Activated CD4-positive, alpha-beta T cell treated with anti-CD3 and anti-CD28 coated beads, Interleukin-2, amount 50 U/mL, for 48 hours (primary cell): ENCODE results near the gene SAMD5.

ENCODE experiments used
- DNase-seq, 2 experiments: peaks; one replicate each; pipeline ENCODE4 v3.0.0-alpha.2; 2020

SAMD5 gene

DNA sequence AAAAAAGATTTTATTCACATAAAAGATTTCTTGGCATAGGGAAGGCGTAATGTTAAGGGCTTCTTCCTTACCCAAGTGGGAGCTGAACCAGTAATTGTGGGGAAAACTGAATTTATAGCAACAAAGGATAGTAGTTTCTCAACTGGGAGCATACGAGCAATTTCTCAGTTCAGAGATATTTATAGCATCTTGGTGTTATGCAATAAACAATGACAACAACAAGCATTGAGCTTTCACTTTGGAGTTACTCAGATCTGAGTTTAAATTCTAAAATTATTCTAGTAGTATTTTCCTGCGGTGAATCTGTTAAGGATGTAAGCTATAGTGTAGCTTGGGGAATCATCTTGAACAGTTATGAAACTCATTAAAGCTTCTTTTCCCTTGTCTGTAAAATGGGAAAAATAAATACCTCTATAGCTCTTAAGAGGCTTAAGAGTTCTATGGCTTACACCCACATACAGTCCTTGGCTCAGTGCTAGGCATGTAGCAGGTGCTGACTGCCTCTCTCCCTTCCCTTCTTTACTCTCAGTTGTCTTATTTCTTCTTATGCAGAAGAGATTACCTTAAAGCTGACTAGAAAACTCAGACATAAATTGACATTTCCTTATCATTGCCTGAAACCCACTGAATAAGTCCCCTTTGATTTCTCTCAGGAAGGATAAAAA, 58.8 kb downstream of the SAMD5 start:
- DNase-seq = no peak

DNA sequence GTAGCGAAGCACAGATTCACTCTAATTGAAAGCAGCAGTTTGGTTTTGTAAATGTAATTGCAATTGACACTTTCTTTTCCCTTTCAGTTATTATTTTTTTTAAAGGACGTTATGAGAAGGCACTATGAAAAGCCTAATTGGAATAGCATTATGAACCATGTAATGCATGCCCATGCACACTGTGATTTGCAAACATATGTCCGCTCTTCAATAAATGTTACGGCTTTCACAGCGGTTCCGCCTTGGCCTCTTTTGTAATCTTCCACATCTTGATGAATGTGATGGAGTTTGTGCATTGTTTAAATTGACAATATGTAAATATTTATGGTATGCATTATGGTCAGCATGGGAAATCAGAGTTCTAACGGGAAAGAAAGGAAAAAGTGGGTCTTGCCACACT, 61.3 kb downstream of the SAMD5 start:
- no peak for DNase-seq

DNA sequence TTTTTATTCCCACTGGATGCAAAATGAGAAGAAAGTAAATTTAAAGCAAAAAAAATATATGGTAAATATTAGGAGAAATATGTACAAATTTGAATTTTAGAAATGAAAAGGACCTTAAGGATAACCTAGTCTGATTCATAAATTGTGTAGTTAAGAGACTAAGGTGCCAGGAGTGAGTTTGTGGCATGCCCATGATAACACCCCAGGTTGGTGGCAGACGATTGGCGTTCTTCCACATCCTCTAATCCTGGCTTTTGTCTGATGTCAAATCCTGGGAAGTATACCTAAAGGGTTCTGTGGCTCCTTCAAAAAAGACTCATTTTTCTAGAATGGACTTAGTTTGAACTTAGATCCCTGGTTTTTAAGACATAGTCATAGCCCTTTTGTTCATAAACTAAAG, 62.2 kb downstream of the SAMD5 start:
- DNase-seq = no peak

DNA sequence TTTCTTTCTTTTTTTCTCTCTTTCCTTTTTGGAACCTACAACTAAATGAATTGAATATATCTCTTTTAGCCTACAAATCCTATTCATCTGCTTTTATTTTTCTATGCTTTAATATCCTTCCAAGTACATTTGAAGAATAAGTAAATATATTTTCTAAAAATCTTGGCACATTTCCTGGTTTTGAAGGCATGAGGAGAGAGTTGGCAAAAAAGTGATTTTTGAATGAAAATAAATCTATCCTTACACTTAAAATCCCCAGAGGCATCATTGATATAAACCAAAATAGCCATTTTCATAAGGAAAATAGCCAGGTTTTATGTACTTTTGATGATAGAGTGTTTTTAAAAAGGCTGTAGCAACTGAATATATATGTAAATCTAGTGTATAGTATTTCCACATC, 69.0 kb downstream of the SAMD5 start:
- DNase-seq = no peak

- DNase-seq = no peak
Observed at GRCh38 chr6:147578159-147578558, 69.7 kb downstream of the SAMD5 start.

GRCh38 chr6:147578883-147579282, 70.4 kb downstream of the SAMD5 start:
- DNase-seq = no peak

- DNase-seq = no peak
Observed at GRCh38 chr6:147579667-147580066, 71.2 kb downstream of the SAMD5 start.

- no peak for DNase-seq
Observed at GRCh38 chr6:147582991-147583390, 74.5 kb downstream of the SAMD5 start.

GRCh38 chr6:147585256-147585655, 76.8 kb downstream of the SAMD5 start:
- DNase-seq = no peak

GRCh38 chr6:147586044-147586443, 77.6 kb downstream of the SAMD5 start:
- no peak for DNase-seq

GRCh38 chr6:147587907-147588306, 79.4 kb downstream of the SAMD5 start:
- no peak for DNase-seq

DNA sequence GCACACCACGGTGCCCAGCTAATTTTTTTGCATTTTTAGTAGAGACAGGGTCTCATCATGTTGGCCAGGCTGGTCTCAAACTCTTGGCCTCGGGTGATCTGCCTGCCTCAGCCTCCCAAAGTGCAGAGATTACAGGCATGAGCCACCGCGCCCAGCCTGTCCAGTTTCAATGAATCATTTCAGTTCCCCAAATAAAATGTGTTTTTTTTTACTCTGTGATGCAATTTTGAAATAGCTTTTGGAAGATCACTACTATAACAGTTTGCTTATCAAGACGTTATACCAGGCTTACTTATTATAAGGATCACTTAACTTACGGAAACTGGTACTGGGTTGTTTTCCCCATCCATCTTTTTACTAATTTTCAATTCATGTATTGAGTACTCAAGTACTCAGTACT, 80.0 kb downstream of the SAMD5 start:
- DNase-seq = no peak

DNA sequence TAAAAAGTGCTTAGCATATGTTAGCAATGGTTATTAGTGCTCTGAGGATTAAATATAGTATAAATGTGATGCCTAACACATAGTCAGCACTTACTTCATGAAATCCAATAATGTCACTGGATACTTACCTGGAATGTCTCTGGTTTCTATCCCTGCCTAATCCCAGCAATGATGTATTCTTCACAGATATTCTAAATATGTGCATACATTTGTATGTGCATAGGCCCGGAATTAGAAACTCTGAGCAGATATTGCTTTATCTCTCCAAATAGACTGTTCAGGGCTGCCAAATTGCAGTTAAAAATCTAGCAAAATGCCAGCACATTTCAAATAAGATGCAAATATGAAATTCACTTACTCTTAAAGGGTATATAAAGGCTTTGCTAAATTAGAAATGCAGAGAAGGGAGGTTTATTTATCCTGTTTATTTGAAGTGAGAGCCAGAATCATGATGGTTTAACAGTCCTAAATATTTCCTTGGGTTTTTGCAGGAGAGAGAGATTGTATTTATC, 81.3 kb downstream of the SAMD5 start:
- no peak for DNase-seq

- DNase-seq = no peak
Observed at GRCh38 chr6:147595961-147596360, 87.5 kb downstream of the SAMD5 start.

- DNase-seq = no peak
Observed at GRCh38 chr6:147603392-147604081, 95.0 kb downstream of the SAMD5 start.

- DNase-seq = no peak
Observed at GRCh38 chr6:147604373-147604772, 95.9 kb downstream of the SAMD5 start.

GRCh38 chr6:147611992-147612391, 103.5 kb downstream of the SAMD5 start:
- no peak for DNase-seq

DNA sequence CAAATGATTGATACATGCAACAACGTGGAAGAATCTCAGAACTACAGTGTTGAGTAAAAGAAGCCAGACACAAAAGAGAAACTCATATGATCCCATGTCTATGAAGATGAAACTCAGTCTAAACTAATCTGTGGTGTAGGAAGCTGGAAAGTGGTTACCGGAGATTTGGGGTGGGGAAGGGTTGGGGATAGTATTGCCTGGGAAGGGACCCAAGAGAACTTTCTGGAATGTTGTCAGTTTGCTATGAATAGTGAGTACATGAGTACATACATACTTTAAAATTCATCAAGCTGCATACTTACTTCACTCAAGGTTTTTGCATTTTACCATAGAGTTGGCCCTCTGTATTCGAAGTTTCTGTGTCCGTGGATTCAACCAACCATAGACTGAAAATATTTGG, 106.0 kb downstream of the SAMD5 start:
- DNase-seq = no peak

DNA sequence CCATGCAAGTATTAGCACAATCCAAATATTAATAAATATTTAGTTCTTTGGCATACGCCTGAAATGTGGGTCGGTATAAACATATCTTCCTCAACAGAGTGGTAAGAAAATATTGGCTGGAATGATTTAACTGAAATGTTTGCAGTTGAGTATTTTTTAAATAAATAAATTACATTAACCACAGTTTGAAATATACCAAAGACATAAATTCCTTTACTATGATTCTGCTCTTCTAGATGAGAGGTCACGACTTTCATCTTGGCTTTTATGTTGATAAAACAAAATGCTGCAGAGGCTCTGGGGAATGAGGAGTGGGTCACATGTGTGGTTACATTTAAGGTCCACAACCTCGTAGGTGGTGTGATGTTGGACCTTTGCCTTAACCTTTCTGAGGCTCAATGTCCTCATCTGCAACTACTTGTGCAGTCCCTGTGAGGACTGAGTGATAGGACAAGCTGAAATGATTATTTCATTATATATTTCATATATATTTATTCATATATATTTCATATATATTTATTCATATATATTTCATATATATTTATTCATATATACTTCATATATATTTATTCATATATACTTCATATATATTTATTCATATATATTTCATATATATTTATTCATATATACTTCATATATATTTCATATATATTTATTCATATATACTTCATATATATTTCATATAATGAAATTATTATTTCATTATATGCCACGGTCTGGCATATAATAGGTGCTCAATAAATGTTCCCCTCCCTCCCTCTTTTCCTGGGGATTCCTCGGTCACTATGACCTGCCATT, 107.4 kb downstream of the SAMD5 start:
- no peak for DNase-seq

- DNase-seq = no peak
Observed at GRCh38 chr6:147617366-147617765, 108.9 kb downstream of the SAMD5 start.

DNA sequence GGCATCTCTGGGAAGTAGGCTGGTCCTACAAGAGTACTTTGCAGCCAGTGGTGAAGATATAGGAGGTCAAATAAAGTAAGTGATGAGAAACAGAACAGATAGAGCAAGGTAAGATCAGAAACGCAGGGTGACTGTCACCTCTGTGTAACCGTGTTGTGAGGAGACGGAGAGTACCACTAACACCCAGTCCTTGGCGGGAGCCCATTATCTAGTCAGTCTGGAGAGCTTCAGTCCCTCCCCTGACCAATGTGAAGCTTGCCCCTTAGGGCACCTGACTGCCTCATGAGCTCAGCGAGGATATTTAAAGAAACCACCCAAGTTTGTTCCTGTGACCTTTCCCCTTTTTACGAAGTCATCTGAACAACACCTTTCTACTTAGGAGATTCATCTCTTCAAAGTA, 110.0 kb downstream of the SAMD5 start:
- no peak for DNase-seq

DNA sequence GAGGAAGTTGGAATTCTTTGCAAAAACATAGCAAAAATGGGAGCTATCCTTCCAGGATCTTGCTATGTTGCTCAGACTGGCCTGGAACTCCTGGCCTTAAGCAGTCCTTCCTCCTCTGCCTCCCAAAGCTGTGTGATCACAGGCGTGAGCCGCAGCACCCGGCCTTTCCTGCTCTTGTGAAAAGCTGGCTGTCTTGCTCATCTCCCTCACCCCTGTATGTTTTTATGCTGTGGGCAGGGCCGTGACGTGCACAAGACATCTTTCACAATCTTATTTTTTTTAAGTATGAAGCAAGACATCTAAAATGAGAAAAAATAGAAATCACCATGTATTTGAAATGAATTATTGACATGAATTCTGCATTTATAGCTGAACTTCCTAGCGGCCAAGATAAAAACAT, 110.4 kb downstream of the SAMD5 start:
- DNase-seq = no peak
